ENCODE measurements around the gene KSR2.

The KSR2 gene

GRCh38 chr12:117469883-117470483, 498.8 kb downstream of the KSR2 start:
- Histone ChIP-seq H3K27ac (ENCODE audit: low read length) (no peak overlapping the region), H3K27me3 (ENCODE audit: low read depth, low read length) (peaks cover 18% of the 10 kb centered on the region), H3K79me2 (ENCODE audit: low read length) (no peaks in the 10 kb centered on the region), H3K9ac (ENCODE audit: low read length) (no peak overlapping the region), H3K36me3 (replicated peaks; ENCODE audit: low read depth, low read length) (no peaks in the 10 kb centered on the region), H3K4me2 (ENCODE audit: low read length) (no peak overlapping the region), H2AFZ (ENCODE audit: low read depth, low read length) (no peak overlapping the region), H3K4me1 (ENCODE audit: low read length) (no peaks in the 10 kb centered on the region), H4K20me1 (ENCODE audit: insufficient read depth, low read length) (no peaks in the 10 kb centered on the region), H3K4me3 (ENCODE audit: low read length) (no peak overlapping the region), H3K9me3 (ENCODE audit: insufficient read depth, low read length) (no peaks in the 10 kb centered on the region)
- no peak for TF ChIP-seq EZH2phosphoT487 (IDR thresholded peaks at IDR 0.05; ENCODE audit: low read depth)
- TF ChIP-seq CTCF (IDR thresholded peaks at IDR 0.05; ENCODE audit: low read depth, low read length), result no peak

DNA sequence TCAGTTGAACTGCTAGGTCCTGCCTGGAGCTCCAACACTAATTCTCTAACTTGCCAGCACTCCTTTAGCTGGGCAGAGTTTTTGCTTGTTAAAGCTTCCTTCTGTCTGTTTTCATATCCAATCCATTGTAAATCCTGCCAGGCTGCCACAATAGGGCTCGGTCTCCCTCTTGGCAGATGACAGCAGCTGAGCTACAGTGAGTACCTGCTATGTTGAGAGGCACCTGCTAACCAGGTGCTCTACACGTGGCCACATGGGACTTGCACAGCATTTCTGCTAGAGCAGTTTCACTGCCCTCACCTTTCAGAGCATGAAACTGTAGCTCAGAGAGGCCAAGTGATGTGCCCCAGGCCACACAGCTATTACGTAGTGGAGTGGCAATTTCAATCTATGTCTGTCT, 500.8 kb downstream of the KSR2 start:
- Histone ChIP-seq H3K4me3 (ENCODE audit: low read length) (no peak overlapping the region), H3K27me3 (ENCODE audit: low read depth, low read length) (peaks cover 15% of the 10 kb centered on the region), H4K20me1 (ENCODE audit: insufficient read depth, low read length) (no peaks in the 10 kb centered on the region), H3K4me2 (ENCODE audit: low read length) (no peak overlapping the region), H3K79me2 (ENCODE audit: low read length) (no peaks in the 10 kb centered on the region), H2AFZ (ENCODE audit: low read depth, low read length) (no peak overlapping the region), H3K27ac (ENCODE audit: low read length) (no peak overlapping the region), H3K9ac (ENCODE audit: low read length) (no peak overlapping the region), H3K36me3 (replicated peaks; ENCODE audit: low read depth, low read length) (no peaks in the 10 kb centered on the region), H3K9me3 (ENCODE audit: insufficient read depth, low read length) (no peaks in the 10 kb centered on the region), H3K4me1 (ENCODE audit: low read length) (no peaks in the 10 kb centered on the region)
- TF ChIP-seq CTCF (IDR thresholded peaks at IDR 0.05; ENCODE audit: low read depth, low read length), result no peak

GRCh38 chr12:117467588-117467987, 501.2 kb downstream of the KSR2 start:
- H3K9me3 ChIP-seq (ENCODE audit: insufficient read depth, low read length), result no peaks in the 10 kb centered on the region
- H3K9ac ChIP-seq (ENCODE audit: low read length), result no peak overlapping the region
- H3K27me3 ChIP-seq (ENCODE audit: low read depth, low read length), result peaks cover 15% of the 10 kb centered on the region
- no peaks in the 10 kb centered on the region for H4K20me1 ChIP-seq (ENCODE audit: insufficient read depth, low read length)
- no peaks in the 10 kb centered on the region for H3K79me2 ChIP-seq (ENCODE audit: low read length)
- H3K4me3 ChIP-seq (ENCODE audit: low read length), result no peak overlapping the region
- no peak for TF ChIP-seq CTCF (IDR thresholded peaks at IDR 0.05; ENCODE audit: low read depth, low read length)
- TF ChIP-seq EZH2phosphoT487 (IDR thresholded peaks at IDR 0.05; ENCODE audit: low read depth), result no peak
- no peak overlapping the region for H3K27ac ChIP-seq (ENCODE audit: low read length)
- no peaks in the 10 kb centered on the region for H3K36me3 ChIP-seq (replicated peaks; ENCODE audit: low read depth, low read length)
- no peak overlapping the region for H3K4me2 ChIP-seq (ENCODE audit: low read length)
- no peaks in the 10 kb centered on the region for H3K4me1 ChIP-seq (ENCODE audit: low read length)
- H2AFZ ChIP-seq (ENCODE audit: low read depth, low read length), result no peak overlapping the region

- Histone ChIP-seq H3K27me3 (ENCODE audit: low read depth, low read length) (peaks cover 15% of the 10 kb centered on the region), H3K79me2 (ENCODE audit: low read length) (no peaks in the 10 kb centered on the region), H3K36me3 (replicated peaks; ENCODE audit: low read depth, low read length) (no peaks in the 10 kb centered on the region), H2AFZ (ENCODE audit: low read depth, low read length) (no peak overlapping the region), H3K4me1 (ENCODE audit: low read length) (no peaks in the 10 kb centered on the region), H4K20me1 (ENCODE audit: insufficient read depth, low read length) (no peaks in the 10 kb centered on the region), H3K9me3 (ENCODE audit: insufficient read depth, low read length) (no peaks in the 10 kb centered on the region), H3K4me3 (ENCODE audit: low read length) (no peak overlapping the region), H3K9ac (ENCODE audit: low read length) (no peak overlapping the region), H3K27ac (ENCODE audit: low read length) (no peak overlapping the region), H3K4me2 (ENCODE audit: low read length) (no peak overlapping the region)
- TF ChIP-seq CTCF (IDR thresholded peaks at IDR 0.05; ENCODE audit: low read depth, low read length), result no peak
- TF ChIP-seq EZH2phosphoT487 (IDR thresholded peaks at IDR 0.05; ENCODE audit: low read depth), result no peak
Observed at GRCh38 chr12:117466677-117467362, 502.0 kb downstream of the KSR2 start.

All from OCI-LY3 (cell line).